Activated naive CD8-positive, alpha-beta T cell treated with anti-CD3 and anti-CD28 coated beads, Interleukin-2, amount 50 U/mL, for 16 hours (primary cell): Measurements from ENCODE around the gene CCT8.
"Not testable (repeated sequence)": the region's sequence is repeated elsewhere in the genome, so short reads cannot be mapped to it uniquely, and the experiment has no call there.

Experiments used
- DNase-seq: peaks from one replicate; pipeline ENCODE4 v3.0.0-alpha.2; 2020; ENCODE audit warnings: low read depth, low spot score

CCT8 gene

GRCh38 chr21:29018540-29018939 is 54.9 kb downstream of the CCT8 start:
- no peak for DNase-seq

- DNase-seq = no peak
These were observed 55.7 kb downstream of the CCT8 start for GRCh38 chr21:29017639-29018237.

DNA sequence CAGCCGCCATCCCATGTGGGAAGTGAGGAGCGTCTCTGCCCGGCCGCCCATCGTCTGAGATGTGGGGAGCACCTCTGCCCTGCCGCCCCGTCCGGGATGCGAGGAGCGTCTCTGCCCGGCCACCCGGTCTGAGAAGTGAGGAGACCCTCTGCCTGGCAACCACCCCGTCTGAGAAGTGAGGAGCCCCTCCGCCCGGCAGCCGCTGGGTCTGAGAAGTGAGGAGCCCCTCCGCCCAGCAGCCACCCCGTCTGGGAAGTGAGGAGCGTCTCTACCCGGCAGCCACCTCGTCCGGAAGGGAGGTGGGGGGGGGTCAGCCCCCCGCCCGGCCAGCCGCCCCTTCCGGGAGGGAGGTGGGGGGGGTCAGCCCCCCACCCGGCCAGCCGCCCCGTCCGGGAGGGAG is 62.2 kb downstream of the CCT8 start:
- not testable (repeated sequence) for DNase-seq

DNA sequence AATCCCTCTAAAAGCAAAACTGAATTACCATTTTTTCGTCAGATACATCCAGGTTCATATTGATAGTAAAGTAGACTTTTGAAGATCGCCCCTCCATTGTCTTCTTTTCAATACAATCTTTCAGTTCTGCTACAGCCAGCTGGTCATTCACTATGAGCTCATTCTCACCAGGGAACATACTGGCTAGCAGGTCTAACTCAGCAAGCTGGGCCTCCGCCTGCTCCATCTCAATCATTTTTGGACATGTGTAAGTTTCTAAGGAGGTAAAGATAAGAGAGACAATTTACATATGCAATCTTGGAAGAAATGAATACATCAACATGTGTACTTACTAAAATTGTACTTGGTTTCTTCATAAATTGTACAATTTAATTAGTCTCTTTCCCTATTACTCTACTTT is 65.1 kb downstream of the CCT8 start:
- DNase-seq = no peak

DNA sequence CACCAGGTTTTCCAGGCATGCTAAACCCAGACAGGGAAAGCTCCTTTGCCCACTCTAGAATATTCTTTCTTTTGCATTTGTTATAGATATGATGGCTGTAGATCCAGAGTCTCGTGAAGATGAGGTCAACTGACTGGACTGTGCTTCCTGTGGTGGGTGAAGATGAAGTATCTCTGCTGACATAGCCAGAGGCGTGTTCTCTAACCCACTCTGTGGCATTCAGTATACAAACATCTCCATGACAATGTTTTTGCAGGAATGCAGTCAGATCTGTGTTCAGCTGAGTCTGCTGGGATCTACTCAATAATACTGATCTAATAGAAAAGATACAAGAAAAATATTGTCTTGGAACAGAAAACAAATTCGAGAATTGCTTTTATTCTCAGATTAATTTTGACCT is 65.6 kb downstream of the CCT8 start:
- DNase-seq = no peak

GRCh38 chr21:29007135-29007534 is 66.3 kb downstream of the CCT8 start:
- DNase-seq = no peak
